A673 (cell line): ENCODE results near the gene TRAPPC10. TPM values are rescaled to one million over a fixed set of nuclear protein-coding genes. Genes with fewer than 3 reads are reported as not detected.
A peak's percentile ranks its signal among the peaks of the same experiment; 100 is the strongest.

ENCODE experiments used
- Bru-seq: library from RNA; stranded (reverse); fragments of 400-500 nt; gene quantifications from one replicate; lab custom pipeline; 2021; lab: Mats Ljungman, UMichigan
- BruChase-seq, 2 experiments: library from RNA; stranded (reverse); fragments of 400-500 nt; gene quantifications; one replicate each; lab custom pipeline; 2021; lab: Mats Ljungman, UMichigan
- BruUV-seq: library from RNA; stranded (reverse); fragments of 400-500 nt; replicated peaks from 2 replicates; lab custom pipeline; 2021; lab: Mats Ljungman, UMichigan
- CTCF ChIA-PET: fragments of 300-600 bp; sonication (Branson Sonifier 250); formaldehyde crosslinking; loops from one replicate; lab custom pipeline; 2022; ENCODE audit warnings: antibody characterized with exemption; lab: Charles Lee
- POLR2A ChIA-PET: fragments of 300-600 bp; sonication (Branson Sonifier 250); formaldehyde crosslinking; loops from one replicate; lab custom pipeline; 2022; ENCODE audit warnings: antibody characterized with exemption; ENCODE audit not compliant: low non-redundant PET; lab: Charles Lee
- DNase-seq: peaks from one replicate; pipeline ENCODE4 v3.0.0-alpha.2; 2015; ENCODE audit warnings: low spot score
- H3K27ac ChIP-seq: fragments of 200-600 bp; sonication (generic); 2 replicates; pipeline ENCODE4 v1.5.1; 2016; ENCODE audit warnings: mixed run types, low read depth, mild to moderate bottlenecking, mixed read lengths, antibody characterized with exemption, low read length; ENCODE audit not compliant: poor library complexity, severe bottlenecking
- H3K27me3 ChIP-seq: fragments of 200-600 bp; sonication (generic); replicated peaks from 2 replicates; pipeline ENCODE4 v1.6.1; 2017; ENCODE audit warnings: mixed run types, low read depth, mild to moderate bottlenecking, mixed read lengths, antibody characterized with exemption, low read length; ENCODE audit not compliant: insufficient read depth, poor library complexity
- H3K36me3 ChIP-seq: fragments of 200-600 bp; sonication (generic); 2 replicates; pipeline ENCODE4 v1.6.1; 2016; ENCODE audit warnings: mixed run types, mild to moderate bottlenecking, mixed read lengths, antibody characterized with exemption, low read length; ENCODE audit not compliant: insufficient read depth, poor library complexity, severe bottlenecking
- H3K4me1 ChIP-seq: fragments of 200-600 bp; sonication (generic); 2 replicates; pipeline ENCODE4 v1.6.1; 2017; ENCODE audit warnings: mixed run types, mild to moderate bottlenecking, mixed read lengths, antibody characterized with exemption, low read length; ENCODE audit not compliant: insufficient read depth, poor library complexity, severe bottlenecking
- H3K4me3 ChIP-seq: fragments of 200-600 bp; sonication (generic); 2 replicates; pipeline ENCODE4 v1.5.1; 2016; ENCODE audit warnings: low read depth, mixed run types, mild to moderate bottlenecking, mixed read lengths, low read length; ENCODE audit not compliant: poor library complexity, severe bottlenecking
- H3K9me3 ChIP-seq: fragments of 200-600 bp; sonication (generic); 2 replicates; pipeline ENCODE4 v1.6.1; 2016; ENCODE audit warnings: mixed run types, low read depth, mild to moderate bottlenecking, mixed read lengths, antibody characterized with exemption, low read length; ENCODE audit not compliant: poor library complexity, severe bottlenecking
- CTCF ChIP-seq: fragments of 300-800, 200-600 bp; sonication (generic); conservative IDR thresholded peaks from 2 replicates; pipeline ENCODE4 v1.5.1; 2017; ENCODE audit warnings: low read depth, mild to moderate bottlenecking, antibody characterized with exemption, low read length, moderate library complexity, mixed read lengths
- EZH2 ChIP-seq: fragments of 200-600 bp; sonication (generic); IDR thresholded peaks from 2 replicates; pipeline ENCODE4 v1.6.1; 2017; ENCODE audit warnings: borderline replicate concordance, low read depth, mild to moderate bottlenecking, mixed read lengths, antibody characterized with exemption, low read length; ENCODE audit not compliant: poor library complexity, severe bottlenecking
- intact Hi-C: fragments of 100-400 bp; cut with micrococcal nuclease; formaldehyde crosslinking; loops from one replicate; pipeline ENCODE4 v1.10.0; 2022; ENCODE audit not compliant: unreplicated experiment
- long read RNA-seq: library from polyadenylated mRNA; stranded (forward); transcript quantifications from one replicate; pipeline ENCODE4 v2.0.0, GENCODE V29; 2022
- total RNA-seq: library from RNA; stranded (reverse); gene quantifications from 2 replicates; pipeline ENCODE4 v1.2.3, GENCODE V29; 2021

Gene TRAPPC10
- 46.6 and 51.4 TPM in 2 replicates for total RNA-seq
- Bru-seq, nascent RNA: percentile 81 among the genes with signal in this experiment
- BruChase-seq, experiment 1, labeled RNA remaining after a 2-hour chase: percentile 80 among the genes with signal in this experiment
- BruChase-seq, experiment 2, labeled RNA remaining after a 6-hour chase: percentile 86 among the genes with signal in this experiment
- long read RNA-seq, transcript TRAPPC10-202 (7 exons, 1,763 nt): major isoform, 15 of 29 reads
- long read RNA-seq, partial matches to known transcripts: 6 of 29 reads
- long read RNA-seq, other reads (novel, unspliced or antisense): 8 of 29 reads

GRCh38 chr21:44011579-44012473 lies at the start of gene TRAPPC10:
TSS of gene TRAPPC10 (plus strand) at chr21:44012309. CDS start at chr21:44012494, 185 bp downstream.
- intact Hi-C loops: no loop called here

GRCh38 chr21:43965911-43966585 lies 46.1 kb upstream of the TRAPPC10 start:
- Histone ChIP-seq H3K4me3 (no peak overlapping the region), H3K9me3 (no peaks in the 10 kb centered on the region), H3K27ac (no peak overlapping the region), H3K27me3 (no peaks in the 10 kb centered on the region), H3K36me3 (peaks cover 13% of the 10 kb centered on the region), H3K4me1 (no peaks in the 10 kb centered on the region)
- no TSS peak for BruUV-seq
- TF ChIP-seq CTCF (no peak), EZH2 (no peak)
- CTCF ChIA-PET: no interaction called here
- intact Hi-C loops: no loop called here
- POLR2A ChIA-PET: no interaction called here
- no peak for DNase-seq

More at GRCh38 chr21:44011579-44012473, at the start of gene TRAPPC10:
- Histone ChIP-seq H3K27me3 (no peaks in the 10 kb centered on the region), H3K9me3 (no peaks in the 10 kb centered on the region), H3K27ac (peak within 1 kb of the TSS; percentile 98), H3K36me3 (no peaks in the 10 kb centered on the region), H3K4me3 (peak within 1 kb of the TSS; percentile 96), H3K4me1 (peaks cover 20% of the 10 kb centered on the region)
- no TSS peak for BruUV-seq
- ChIA-PET CTCF (no interaction called here), POLR2A (no interaction called here)
- TF ChIP-seq EZH2 (no peak), CTCF (no peak)
- peak; percentile 93 for DNase-seq

GRCh38 chr21:43966946-43967512 lies 45.1 kb upstream of the TRAPPC10 start:
- intact Hi-C loops: no loop called here
- Histone ChIP-seq H3K4me1 (no peaks in the 10 kb centered on the region), H3K27me3 (no peaks in the 10 kb centered on the region), H3K4me3 (no peak overlapping the region), H3K9me3 (no peaks in the 10 kb centered on the region), H3K36me3 (peaks cover 11% of the 10 kb centered on the region), H3K27ac (no peak overlapping the region)
- ChIA-PET POLR2A (no interaction called here), CTCF (no interaction called here)
- no peak for TF ChIP-seq CTCF
- no peak for TF ChIP-seq EZH2
- no TSS peak for BruUV-seq
- DNase-seq: no peak
